AG08396 (cell line): ENCODE data around the gene FRMD3.

Experiments
- DNase-seq: peaks from one replicate; pipeline ENCODE4 v3.0.0; 2012; ENCODE audit warnings: low spot score, mixed read lengths

The FRMD3 gene

GRCh38 chr9:83330207-83331196 is 207.7 kb downstream of the FRMD3 start:
- DNase-seq: no peak

DNA sequence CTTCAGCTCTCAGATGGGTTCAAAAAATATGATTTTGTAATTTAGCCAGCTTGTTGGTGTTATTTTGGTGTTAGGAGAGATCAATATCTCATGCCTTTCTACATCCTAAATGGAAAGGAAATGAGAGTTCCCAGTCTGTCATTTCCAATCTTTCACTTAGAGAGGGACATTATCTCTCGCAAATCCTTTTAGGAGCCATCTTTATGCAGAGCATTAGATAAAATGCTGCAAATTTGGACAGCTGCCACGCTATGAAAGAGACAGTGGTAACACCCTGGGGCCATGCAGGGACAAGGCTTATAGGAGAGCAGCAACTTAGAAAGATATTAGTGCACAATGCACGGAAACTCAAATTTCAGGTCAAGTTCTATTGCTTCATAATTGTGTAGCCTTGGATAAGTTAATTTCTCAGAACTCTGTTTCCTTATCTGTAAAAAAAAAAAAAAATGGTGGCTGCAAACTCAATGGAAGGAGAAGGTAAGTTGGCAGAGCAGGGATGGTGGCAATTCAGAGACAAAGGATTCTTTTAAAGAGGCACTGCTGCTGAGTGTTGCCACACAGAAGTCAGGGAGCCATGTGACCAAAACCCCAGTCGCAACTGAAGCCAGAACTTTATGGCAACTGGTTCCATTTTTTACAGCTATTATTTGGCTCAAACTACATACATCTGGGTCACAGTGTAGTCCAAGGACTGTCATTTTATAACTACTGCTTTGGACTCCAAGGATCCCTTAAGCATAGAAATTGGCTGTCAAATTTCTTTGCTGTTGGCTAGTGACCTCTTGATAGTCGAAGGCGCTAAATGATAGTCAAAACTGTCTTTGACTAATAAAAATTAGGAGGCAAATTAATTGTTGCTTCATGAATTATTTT is 210.2 kb downstream of the FRMD3 start:
- no peak for DNase-seq

DNA sequence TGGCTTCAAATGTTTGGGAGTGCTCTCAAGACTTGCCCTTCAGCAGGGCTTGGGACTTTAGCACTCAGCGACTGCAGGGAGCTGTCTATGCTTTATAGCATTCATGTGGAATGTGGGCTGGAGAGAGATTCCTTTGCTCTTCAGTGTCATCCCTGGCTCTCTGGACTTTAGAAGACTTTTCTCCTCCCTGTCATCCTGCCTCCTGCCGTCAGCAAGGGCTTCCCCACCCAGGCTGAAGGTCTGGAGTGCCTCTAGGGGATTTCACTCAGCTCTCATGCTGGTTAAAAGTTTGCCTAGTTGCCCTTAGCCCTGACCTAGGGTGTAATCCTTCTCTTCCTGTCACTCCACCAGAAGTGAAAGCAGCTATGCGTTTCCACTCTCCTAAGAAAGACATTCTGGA is 210.9 kb downstream of the FRMD3 start:
- DNase-seq: no peak

- no peak for DNase-seq
Observed at GRCh38 chr9:83323148-83323547, 215.1 kb downstream of the FRMD3 start.

DNA sequence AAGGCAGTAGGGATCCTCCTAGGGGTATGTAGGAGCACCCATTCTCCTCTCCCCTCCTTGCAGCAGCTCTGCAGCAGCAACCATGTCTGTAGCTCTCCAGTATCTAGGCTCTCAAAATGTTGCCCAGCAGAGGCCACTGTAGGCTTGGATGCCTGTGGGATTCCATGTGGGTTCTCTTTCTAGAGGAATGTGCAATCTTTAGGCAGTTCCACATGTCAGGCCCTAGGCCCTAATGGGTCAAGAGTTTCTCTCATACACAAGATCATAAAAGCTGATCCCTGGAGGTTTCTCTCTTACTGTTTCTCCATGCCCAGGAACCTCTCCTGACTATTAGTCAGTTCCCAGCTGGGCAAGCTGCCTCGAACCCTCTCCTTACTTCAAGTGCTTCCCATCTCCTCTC is 215.8 kb downstream of the FRMD3 start:
- no peak for DNase-seq

GRCh38 chr9:83317244-83317643 is 221.0 kb downstream of the FRMD3 start:
- no peak for DNase-seq

DNA sequence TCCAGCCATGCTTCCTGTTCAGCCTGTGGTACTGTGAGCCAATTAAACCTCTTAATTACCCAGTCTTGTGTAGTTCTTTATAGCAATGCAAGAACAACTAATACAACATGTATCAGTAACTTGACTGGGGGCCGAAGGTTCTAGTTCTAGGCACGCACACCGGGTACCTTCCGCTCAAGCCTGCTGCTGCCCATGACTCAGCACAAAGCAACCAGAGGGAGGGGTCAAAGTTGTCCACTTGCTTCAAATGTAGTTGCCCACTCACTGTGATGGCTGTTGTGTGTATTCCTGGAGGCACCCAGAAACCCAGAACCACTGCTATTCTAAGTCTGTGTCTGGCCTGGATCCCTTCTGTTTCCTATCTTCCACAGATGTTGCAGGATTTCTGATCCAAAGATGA is 222.6 kb downstream of the FRMD3 start:
- DNase-seq: no peak

GRCh38 chr9:83313781-83314180 is 224.4 kb downstream of the FRMD3 start:
- no peak for DNase-seq

- DNase-seq: no peak
Observed at GRCh38 chr9:83312537-83312936, 225.7 kb downstream of the FRMD3 start.

DNA sequence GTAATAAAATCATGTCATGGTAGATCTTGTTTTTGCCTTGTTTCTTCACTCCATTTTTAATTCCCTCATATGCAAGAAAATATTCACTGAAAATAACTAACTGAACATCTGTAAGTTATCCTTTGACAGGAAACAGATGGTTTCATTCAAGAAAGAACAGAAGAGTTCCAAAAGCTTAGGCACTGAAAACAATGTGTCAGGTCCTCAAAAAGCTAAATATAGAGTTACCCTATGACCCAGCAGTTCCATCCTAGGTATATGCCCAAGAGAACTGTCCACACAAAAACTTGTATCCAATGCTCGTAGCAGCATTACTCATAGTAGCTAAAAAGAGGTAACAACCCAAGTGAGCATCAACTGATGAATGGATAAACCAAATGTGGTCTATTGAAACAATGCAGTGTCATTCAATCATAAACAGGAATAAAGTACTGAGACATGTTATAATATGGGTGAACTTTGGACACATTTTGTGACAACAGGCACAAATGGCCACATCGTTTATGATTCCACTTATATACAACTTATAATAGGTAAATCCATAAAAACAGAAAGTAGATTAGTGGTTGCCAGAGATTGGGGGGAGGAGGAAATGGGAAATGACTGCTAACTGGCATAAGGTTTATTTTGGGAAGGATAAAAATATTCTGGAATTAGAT is 231.0 kb downstream of the FRMD3 start:
- no peak for DNase-seq

DNA sequence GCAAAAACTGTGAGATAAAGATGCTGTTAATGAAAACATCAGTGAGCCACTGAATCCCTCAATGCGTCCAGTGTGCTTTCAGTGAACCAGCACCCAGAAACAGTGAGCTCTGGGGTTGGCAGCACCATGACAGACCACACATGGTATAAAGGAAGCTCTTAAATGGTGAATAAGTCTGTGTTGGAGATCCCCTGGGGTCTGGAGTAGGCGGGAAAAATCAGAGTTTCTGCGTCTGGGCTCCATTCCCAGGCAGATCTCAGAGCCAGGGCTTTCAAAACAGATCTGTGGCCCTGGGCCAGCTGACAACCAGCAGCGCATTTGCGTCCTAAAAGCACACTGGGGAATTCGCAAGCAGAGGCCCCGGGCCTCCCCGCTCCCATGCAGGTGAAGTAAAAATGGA is 233.5 kb downstream of the FRMD3 start:
- DNase-seq: peak; percentile 22

- peak; percentile 30 for DNase-seq
Observed at GRCh38 chr9:83299571-83299970, 238.6 kb downstream of the FRMD3 start.

- no peak for DNase-seq
Observed at GRCh38 chr9:83299094-83299493, 239.1 kb downstream of the FRMD3 start.

DNA sequence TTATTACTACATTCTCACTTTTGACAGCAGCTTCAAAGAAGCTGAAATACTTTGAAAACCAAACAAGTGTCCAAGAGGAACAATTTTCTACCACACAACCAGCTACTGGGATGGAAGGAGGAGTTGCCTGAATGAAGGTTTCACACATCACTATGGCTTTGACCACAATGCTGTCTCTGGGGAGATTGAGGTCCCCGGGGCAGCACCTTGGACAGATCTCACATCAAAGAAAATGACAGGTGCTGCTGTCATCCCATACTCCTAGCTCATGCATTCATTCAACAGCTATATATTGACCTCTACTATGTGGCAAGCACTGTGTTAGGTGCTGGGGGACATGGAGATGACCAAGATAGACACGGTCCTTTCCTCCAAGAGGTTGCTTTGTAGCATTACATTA is 242.1 kb downstream of the FRMD3 start:
- DNase-seq: no peak

GRCh38 chr9:83294816-83295215 is 243.4 kb downstream of the FRMD3 start:
- DNase-seq: no peak

DNA sequence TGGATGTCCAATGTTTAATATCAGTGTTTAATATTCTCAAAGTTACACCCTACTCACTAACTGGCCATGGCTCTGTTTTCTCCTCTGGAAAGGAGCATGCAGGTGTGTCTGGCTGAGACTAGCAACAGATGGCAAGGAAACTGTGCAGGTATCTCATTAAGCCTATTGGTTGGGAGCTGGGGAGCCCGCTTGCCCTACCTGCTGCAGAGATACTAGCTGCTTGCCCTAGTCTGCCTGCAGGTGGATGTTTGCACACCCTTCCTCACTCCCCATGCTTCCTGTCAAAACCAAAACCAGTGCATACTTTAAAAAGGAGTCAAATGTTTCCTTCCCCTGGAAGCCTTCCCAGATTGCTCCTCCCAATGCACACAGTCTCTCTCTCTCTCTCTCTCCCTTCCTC is 247.0 kb downstream of the FRMD3 start:
- DNase-seq: no peak

DNA sequence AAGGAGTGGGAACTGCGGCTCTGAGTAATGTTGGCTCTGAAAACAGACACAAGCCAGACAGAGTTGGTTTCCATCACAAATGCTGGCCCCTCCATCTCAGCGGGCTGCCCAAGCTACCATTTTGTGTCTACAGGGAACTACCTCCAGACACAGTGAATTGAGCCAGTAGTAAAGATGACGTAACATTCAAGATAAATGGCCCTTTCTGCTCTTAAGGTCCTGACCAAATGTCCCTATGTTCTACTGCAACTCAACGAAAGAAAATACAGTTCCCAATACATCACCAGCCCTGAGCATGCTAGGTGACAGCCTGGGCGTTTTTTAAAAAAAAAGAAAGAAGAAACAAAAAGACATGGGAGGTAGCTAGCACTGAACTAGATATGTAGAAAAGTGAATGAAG is 247.5 kb downstream of the FRMD3 start:
- DNase-seq: no peak

GRCh38 chr9:83287021-83287420 is 251.2 kb downstream of the FRMD3 start:
- DNase-seq: no peak

GRCh38 chr9:83285445-83286225 is 252.6 kb downstream of the FRMD3 start:
- DNase-seq: no peak

GRCh38 chr9:83284746-83285145 is 253.5 kb downstream of the FRMD3 start:
- DNase-seq: no peak

DNA sequence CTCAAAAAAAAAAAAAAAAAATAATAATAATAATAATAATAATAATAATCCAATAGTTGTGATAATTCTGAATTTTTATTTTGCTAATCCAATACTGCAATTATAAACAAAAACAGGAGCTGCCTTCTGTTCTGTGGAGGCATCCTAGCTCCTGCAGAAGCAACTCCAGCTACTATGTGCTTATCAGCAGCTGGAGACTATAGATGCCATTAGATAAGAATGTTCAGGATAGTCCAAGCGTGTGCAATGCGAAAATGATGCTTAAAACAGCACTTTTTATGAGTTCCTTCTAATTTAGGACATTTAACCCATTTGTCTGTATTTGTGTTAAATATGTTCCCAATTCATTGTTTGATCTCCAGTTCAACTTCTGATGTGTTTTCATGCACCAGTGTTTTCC is 254.7 kb downstream of the FRMD3 start:
- no peak for DNase-seq
